Progenitor cell of endocrine pancreas (in vitro differentiated cells): Measurements from ENCODE around the gene SUGCT. TPM values are rescaled to one million over a fixed set of nuclear protein-coding genes. Genes with fewer than 3 reads are reported as not detected.

Experiments
- DNase-seq: peaks from one replicate; pipeline ENCODE4 v3.0.0; 2021; ENCODE audit warnings: low spot score; ENCODE audit not compliant: unreplicated experiment
- H3K27ac Mint-ChIP-seq: 2 replicates; pipeline ENCODE4 v1.8.0; 2021; ENCODE audit warnings: mild to moderate bottlenecking, moderate library complexity, mixed read lengths
- H3K27me3 Mint-ChIP-seq: 2 replicates; pipeline ENCODE4 v1.8.0; 2021; ENCODE audit warnings: mixed read lengths
- H3K36me3 Mint-ChIP-seq: 2 replicates; pipeline ENCODE4 v1.8.0; 2022; ENCODE audit warnings: mixed read lengths; ENCODE audit not compliant: insufficient read depth
- H3K4me1 Mint-ChIP-seq: 2 replicates; pipeline ENCODE4 v1.8.0; 2021; ENCODE audit warnings: low read depth, mixed read lengths
- H3K4me3 Mint-ChIP-seq: 2 replicates; pipeline ENCODE4 v1.8.0; 2021; ENCODE audit warnings: low read depth, mild to moderate bottlenecking, moderate library complexity, mixed read lengths
- H3K9me3 Mint-ChIP-seq: 2 replicates; pipeline ENCODE4 v1.8.0; 2021; ENCODE audit warnings: low read depth, mixed read lengths
- long read RNA-seq: library from polyadenylated mRNA; unstranded; transcript quantifications from one replicate; pipeline ENCODE4 v2.0.0, GENCODE V29; 2020
- total RNA-seq: library from RNA; stranded (reverse); gene quantifications from 2 replicates; pipeline ENCODE4 v1.2.1, GENCODE V29; 2021
- TF ChIP-seq, protein P1 (sequence below): fragments of 200-600 bp; sonication (generic); IDR thresholded peaks from one replicate; pipeline ENCODE4 v1.5.0; 2021; ENCODE audit warnings: antibody characterized with exemption, mild to moderate bottlenecking; ENCODE audit not compliant: unreplicated experiment

The SUGCT gene
- 5.7 and 6.2 TPM in 2 replicates for total RNA-seq
- long read RNA-seq, partial matches to known transcripts = 0 of 5 reads
- long read RNA-seq, other reads (novel, unspliced or antisense) = 5 of 5 reads

DNA sequence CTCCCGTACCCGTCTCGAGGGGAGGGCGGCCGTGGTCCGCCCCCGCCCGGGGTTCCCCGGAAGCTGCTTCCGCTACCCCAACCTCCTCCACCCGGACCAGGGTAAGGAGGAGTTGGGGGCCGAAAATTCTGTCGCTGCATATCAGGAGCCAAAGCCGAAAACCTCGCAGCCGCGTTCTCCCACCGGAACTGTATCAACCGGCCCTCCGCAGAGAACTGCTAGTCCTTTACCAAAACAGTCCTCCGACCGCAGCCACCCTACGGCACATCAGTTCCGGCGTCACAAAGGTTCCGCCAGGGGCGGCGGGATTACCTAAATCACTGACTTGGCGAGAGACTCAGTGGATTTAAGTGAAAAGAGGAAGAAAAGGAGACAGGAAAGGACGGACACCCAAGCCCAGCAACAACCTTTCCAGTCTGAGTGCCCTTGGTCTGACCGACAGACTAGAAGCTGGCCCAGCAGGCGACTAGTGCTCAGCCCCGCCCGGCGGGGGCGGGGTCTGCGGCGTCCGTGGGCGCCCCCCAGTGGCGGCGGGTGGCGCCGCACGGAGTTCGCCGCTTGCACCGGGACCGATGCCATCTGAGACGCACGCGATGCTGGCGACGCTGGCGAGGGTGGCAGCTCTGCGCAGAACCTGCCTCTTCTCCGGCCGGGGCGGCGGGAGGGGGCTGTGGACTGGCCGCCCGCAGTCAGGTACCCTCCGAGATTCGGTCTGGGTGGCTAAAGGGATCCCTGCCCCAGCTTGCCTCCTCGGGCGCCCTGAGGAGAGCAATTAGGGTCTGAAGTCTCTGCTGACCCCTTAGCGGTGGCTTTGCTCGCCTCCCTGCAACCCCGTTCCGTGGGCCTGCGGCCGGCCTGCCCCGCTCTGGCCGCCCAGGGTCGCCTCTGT, at the start of gene SUGCT, which contains the start of gene MPLKIP:
TSS of gene SUGCT (plus strand) at position 578 of the 889 bp plus-strand sequence.
TSS of gene MPLKIP (minus strand) at position 195 of the 889 bp plus-strand sequence. CDS start at position 140, 55 bp downstream.
- DNase-seq = peak; percentile 78
- peaks cover 11% of the 10 kb centered on the region for H3K4me1 Mint-ChIP-seq
- H3K36me3 Mint-ChIP-seq = peaks cover 1% of the 10 kb centered on the region
- TF ChIP-seq, protein P1, sequence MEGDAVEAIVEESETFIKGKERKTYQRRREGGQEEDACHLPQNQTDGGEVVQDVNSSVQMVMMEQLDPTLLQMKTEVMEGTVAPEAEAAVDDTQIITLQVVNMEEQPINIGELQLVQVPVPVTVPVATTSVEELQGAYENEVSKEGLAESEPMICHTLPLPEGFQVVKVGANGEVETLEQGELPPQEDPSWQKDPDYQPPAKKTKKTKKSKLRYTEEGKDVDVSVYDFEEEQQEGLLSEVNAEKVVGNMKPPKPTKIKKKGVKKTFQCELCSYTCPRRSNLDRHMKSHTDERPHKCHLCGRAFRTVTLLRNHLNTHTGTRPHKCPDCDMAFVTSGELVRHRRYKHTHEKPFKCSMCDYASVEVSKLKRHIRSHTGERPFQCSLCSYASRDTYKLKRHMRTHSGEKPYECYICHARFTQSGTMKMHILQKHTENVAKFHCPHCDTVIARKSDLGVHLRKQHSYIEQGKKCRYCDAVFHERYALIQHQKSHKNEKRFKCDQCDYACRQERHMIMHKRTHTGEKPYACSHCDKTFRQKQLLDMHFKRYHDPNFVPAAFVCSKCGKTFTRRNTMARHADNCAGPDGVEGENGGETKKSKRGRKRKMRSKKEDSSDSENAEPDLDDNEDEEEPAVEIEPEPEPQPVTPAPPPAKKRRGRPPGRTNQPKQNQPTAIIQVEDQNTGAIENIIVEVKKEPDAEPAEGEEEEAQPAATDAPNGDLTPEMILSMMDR = peak; percentile 99
- H3K27ac Mint-ChIP-seq = peak within 1 kb of the TSS; percentile 99
- H3K27me3 Mint-ChIP-seq = no peaks in the 10 kb centered on the region
- no peaks in the 10 kb centered on the region for H3K9me3 Mint-ChIP-seq
- H3K4me3 Mint-ChIP-seq = peak within 1 kb of the TSS; percentile 98

DNA sequence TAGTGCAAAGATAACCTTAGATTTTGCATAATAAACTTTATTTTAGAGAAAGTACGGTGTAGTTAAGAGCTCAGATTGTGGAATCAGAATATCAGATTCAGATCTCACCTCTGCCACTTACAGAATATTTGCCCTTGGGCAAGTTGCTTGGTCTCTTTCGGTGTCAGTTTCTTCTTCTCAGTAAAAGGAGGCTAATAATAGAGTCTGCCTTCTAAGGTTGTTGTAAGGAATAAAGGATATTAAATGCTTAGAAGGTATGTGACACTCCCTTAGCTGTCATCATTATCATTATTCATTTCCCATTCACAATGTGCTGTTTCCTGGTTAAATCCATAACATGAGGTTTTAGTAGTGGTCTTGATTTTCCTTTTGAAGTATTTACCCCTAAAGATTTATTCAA, 42.6 kb upstream of the SUGCT start:
- Mint-ChIP-seq H3K4me1 (peaks cover 1% of the 10 kb centered on the region), H3K27me3 (no peaks in the 10 kb centered on the region), H3K9me3 (no peaks in the 10 kb centered on the region), H3K36me3 (peaks cover 27% of the 10 kb centered on the region), H3K27ac (no peak overlapping the region), H3K4me3 (no peak overlapping the region)
- no peak for DNase-seq
- TF ChIP-seq, protein P1 = no peak

- Mint-ChIP-seq H3K36me3 (peaks cover 23% of the 10 kb centered on the region), H3K27ac (no peak overlapping the region), H3K9me3 (no peaks in the 10 kb centered on the region), H3K4me1 (peaks cover 8% of the 10 kb centered on the region), H3K4me3 (no peak overlapping the region), H3K27me3 (no peaks in the 10 kb centered on the region)
- TF ChIP-seq, protein P1 = no peak
- DNase-seq = no peak
Measured at GRCh38 chr7:40093631-40094350, 41.0 kb upstream of the SUGCT start.

- TF ChIP-seq, protein P1 = no peak
- H3K4me1 Mint-ChIP-seq = peaks cover 9% of the 10 kb centered on the region
- peaks cover 17% of the 10 kb centered on the region for H3K36me3 Mint-ChIP-seq
- H3K9me3 Mint-ChIP-seq = no peaks in the 10 kb centered on the region
- H3K27ac Mint-ChIP-seq = no peak overlapping the region
- no peaks in the 10 kb centered on the region for H3K27me3 Mint-ChIP-seq
- H3K4me3 Mint-ChIP-seq = no peak overlapping the region
- no peak for DNase-seq
Measured at GRCh38 chr7:40095230-40095629, 39.6 kb upstream of the SUGCT start.

DNA sequence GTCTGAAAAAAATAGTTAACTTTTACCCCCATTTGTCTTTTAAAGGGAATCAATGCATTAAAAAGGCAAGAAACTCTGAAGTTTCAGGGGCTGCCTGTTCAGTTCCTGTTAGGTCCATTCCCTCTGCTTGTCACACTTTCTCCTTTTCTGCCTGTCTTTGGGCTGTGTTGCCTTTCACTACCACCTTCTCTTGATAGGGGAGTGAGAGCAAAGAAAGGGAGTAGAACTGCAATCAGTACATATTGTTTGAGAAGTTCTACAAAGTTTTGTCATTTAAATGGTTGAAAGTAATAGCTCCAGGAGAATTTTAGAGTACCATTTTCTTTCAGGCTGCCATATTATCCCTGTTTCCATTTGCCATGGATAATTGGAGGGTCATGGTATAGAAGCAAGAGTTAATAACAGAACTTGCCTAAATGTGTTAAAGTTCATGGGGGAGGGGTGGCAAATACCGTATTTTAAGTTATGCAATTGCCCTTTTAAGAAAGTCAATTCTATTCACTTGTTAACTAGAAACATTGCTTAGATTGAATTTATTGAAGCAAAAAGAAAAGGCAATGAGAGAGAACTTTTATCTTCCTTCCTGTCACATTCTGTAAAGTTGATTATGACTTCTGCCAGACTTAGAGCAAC, 39.0 kb upstream of the SUGCT start:
- TF ChIP-seq, protein P1 = no peak
- H3K27me3 Mint-ChIP-seq = no peaks in the 10 kb centered on the region
- peaks cover 9% of the 10 kb centered on the region for H3K4me1 Mint-ChIP-seq
- H3K36me3 Mint-ChIP-seq = peaks cover 15% of the 10 kb centered on the region
- H3K4me3 Mint-ChIP-seq = no peak overlapping the region
- H3K27ac Mint-ChIP-seq = no peak overlapping the region
- no peaks in the 10 kb centered on the region for H3K9me3 Mint-ChIP-seq
- DNase-seq = no peak
